Measurements from ENCODE around the gene CDV3. TPM values are rescaled to one million over a fixed set of nuclear protein-coding genes. Genes with fewer than 3 reads are reported as not detected.

Gene CDV3
- total RNA-seq, 1 donor from 2014 or later, result 163 TPM

DNA sequence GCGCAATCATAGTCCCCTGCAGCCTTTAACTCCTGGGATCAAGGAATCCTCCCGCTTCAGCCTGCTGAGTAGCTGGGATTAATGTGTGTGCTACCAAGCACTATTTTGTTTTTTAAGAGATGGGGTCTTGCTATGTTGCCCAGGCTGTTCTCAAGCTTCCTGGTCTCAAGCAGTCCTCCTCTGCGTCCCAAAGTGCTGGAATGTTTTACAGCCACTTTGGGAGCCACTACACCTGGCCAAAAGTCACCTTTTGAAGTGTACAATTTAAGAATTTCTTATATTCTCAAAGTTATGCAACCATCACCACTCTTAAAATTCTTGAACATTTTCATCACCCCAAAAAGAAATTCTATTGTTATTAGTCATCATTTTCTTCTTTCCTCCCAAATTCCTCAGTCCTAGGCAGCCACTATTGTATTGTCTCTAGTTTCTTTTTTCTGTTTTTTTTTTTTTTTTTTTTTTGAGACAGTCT is 17.8 kb downstream of the CDV3 start:
- no peak for DNase-seq (ENCODE audit: low read depth)
- TF ChIP-seq, protein P1, sequence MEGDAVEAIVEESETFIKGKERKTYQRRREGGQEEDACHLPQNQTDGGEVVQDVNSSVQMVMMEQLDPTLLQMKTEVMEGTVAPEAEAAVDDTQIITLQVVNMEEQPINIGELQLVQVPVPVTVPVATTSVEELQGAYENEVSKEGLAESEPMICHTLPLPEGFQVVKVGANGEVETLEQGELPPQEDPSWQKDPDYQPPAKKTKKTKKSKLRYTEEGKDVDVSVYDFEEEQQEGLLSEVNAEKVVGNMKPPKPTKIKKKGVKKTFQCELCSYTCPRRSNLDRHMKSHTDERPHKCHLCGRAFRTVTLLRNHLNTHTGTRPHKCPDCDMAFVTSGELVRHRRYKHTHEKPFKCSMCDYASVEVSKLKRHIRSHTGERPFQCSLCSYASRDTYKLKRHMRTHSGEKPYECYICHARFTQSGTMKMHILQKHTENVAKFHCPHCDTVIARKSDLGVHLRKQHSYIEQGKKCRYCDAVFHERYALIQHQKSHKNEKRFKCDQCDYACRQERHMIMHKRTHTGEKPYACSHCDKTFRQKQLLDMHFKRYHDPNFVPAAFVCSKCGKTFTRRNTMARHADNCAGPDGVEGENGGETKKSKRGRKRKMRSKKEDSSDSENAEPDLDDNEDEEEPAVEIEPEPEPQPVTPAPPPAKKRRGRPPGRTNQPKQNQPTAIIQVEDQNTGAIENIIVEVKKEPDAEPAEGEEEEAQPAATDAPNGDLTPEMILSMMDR (conservative IDR thresholded peaks at IDR 0.05; ENCODE audit: low read depth, low read length), result no peak
- no peak overlapping the region for H3K4me3 ChIP-seq (ENCODE audit: low read depth, low read length)

DNA sequence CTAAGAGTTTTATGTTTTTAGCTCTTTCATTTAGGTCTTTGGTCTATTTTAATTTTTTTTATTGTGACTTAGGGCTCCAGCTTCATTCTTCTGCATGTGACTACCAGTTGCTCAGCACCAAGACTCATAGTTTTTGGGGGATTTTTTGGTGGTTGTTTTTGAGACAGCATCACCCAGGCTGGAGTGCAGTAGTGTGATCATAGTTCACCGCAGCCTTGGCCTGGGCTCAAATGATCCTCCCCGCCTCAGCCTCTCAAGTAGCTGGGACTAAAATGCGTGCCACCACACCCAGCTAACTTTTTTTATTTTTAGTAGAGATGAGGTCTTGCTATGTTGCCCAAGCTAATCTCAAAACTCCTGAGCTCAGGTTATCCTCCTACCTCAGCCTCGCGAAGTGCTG is 19.4 kb downstream of the CDV3 start:
- H3K4me3 ChIP-seq (ENCODE audit: low read depth, low read length), result no peak overlapping the region
- DNase-seq (ENCODE audit: low read depth), result no peak
- TF ChIP-seq, protein P1 (conservative IDR thresholded peaks at IDR 0.05; ENCODE audit: low read depth, low read length), result no peak

DNA sequence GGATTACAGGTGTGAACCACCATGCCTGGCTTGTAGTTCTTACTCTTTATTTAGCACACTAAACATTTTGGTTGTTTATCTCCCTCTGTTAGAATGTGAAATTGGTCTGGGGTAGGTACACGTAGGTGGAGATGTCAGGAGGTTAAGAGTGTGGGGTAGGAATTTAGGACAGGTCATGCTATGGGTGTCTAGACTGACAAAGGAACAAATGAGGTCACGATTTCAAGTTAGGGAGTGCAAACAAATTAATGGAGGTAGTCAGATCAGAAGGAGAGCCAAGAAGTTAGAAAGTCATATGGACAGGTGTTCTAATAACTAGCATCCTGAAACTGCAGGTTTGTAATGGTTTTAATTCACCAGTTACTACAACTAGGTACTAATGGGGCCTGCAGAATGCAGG is 19.8 kb downstream of the CDV3 start:
- no peak overlapping the region for H3K4me3 ChIP-seq (ENCODE audit: low read depth, low read length)
- DNase-seq (ENCODE audit: low read depth), result no peak
- TF ChIP-seq, protein P1 (conservative IDR thresholded peaks at IDR 0.05; ENCODE audit: low read depth, low read length), result no peak

DNA sequence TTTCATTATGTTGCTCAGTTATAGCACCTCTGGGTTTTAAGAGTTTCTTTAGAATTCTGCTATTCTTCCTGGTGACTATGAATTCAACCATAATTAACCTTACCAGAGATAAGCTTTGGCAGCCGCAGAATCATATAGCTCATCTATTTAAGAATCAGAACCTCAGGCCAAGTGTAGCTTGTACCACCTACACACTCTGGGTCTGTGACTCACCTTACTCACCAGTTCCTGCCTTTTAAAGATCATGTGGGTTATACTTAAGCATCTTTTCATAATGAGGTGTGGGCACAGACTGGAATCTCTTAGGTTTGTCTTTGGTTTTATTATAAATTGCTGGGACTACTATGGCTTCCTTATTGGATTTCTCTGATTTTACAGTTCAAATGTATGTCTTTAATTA is 21.9 kb downstream of the CDV3 start:
- no peak for DNase-seq (ENCODE audit: low read depth)
- TF ChIP-seq, protein P1 (conservative IDR thresholded peaks at IDR 0.05; ENCODE audit: low read depth, low read length), result no peak
- no peak overlapping the region for H3K4me3 ChIP-seq (ENCODE audit: low read depth, low read length)

DNA sequence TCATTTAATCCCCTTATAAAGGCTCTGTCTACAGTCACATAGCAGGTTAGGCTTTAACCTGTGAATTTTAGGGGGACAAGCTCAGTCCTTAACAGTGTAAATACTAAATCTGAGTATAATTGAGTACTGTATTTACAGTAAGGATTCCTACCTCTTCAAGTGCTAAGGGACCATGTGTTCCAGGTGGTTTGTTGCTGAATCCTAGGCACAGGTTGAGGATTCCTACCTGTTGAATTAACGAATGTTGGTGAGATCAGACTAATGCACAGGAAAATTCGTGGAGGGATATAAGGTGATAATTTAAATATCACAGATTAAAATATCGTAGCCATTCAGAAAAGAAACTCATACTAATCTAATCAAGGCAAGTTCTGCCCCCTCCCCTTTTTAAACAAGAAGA is 24.9 kb downstream of the CDV3 start:
- H3K4me3 ChIP-seq (ENCODE audit: low read depth, low read length), result no peak overlapping the region
- TF ChIP-seq, protein P1 (conservative IDR thresholded peaks at IDR 0.05; ENCODE audit: low read depth, low read length), result no peak
- no peak for DNase-seq (ENCODE audit: low read depth)

DNA sequence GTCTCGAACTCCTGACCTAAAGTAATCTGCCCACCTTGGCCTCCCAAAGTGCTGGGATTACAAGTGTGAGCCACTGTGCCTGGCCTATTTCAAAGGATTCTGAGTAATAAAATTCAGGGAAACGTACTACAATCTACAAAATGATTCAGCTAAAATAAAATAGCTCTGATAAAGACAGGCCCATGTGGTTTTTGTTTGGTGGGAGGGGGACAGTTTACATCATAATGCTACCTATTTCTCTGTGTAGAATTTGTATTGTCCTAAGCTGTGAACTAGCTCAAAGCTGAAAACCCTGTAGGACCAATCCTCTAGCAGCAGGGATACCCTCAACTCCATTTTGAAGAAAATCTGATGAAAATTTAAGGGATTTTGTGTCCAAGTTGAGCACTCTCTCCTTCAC is 25.8 kb downstream of the CDV3 start:
- TF ChIP-seq, protein P1 (conservative IDR thresholded peaks at IDR 0.05; ENCODE audit: low read depth, low read length), result no peak
- DNase-seq (ENCODE audit: low read depth), result no peak
- no peak overlapping the region for H3K4me3 ChIP-seq (ENCODE audit: low read depth, low read length)

DNA sequence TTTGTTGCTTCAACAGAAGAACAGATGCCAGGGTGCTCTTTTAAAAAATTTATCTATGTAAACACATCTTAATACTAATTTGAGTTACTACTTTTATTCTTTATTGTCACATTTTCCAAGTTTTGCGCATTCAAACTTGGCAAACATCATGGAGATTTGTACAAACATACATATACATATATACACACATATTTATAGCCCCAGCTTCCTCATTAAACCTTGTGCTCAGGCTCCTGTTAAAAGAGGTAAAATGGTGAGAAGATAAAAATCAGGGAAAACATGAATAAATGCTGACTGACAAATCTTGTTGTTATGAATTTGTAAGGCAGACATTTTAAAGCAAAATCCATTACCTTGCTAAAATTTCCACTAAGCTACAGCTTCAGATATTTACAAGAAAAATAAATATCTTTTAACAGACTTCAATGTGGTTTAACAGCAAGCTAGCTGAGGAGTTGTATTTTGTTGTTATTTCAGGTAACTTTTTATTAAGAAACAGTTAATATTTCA is 27.1 kb downstream of the CDV3 start:
- TF ChIP-seq, protein P1 (conservative IDR thresholded peaks at IDR 0.05; ENCODE audit: low read depth, low read length), result no peak
- no peak overlapping the region for H3K4me3 ChIP-seq (ENCODE audit: low read depth, low read length)
- no peak for DNase-seq (ENCODE audit: low read depth)
